Measurements from ENCODE around the gene NET1.
"Not testable (repeated sequence)": the region's sequence is repeated elsewhere in the genome, so short reads cannot be mapped to it uniquely, and the experiment has no call there.

NET1 gene

GRCh38 chr10:5376450-5376849, 35.9 kb upstream of the NET1 start:
- Histone ChIP-seq H4K20me1 (no peaks in the 10 kb centered on the region), H3K9me3 (peaks cover 5% of the 10 kb centered on the region), H3K4me2 (no peak overlapping the region), H3K36me3 (no peaks in the 10 kb centered on the region), H3K27me3 (no peaks in the 10 kb centered on the region), H3K27ac (no peak overlapping the region), H3K4me3 (no peak overlapping the region), H3K4me1 (peaks cover 25% of the 10 kb centered on the region), H3K9ac (no peak overlapping the region)
- TF ChIP-seq Cebpa-rat (IDR thresholded peaks at IDR 0.05), result no peak

DNA sequence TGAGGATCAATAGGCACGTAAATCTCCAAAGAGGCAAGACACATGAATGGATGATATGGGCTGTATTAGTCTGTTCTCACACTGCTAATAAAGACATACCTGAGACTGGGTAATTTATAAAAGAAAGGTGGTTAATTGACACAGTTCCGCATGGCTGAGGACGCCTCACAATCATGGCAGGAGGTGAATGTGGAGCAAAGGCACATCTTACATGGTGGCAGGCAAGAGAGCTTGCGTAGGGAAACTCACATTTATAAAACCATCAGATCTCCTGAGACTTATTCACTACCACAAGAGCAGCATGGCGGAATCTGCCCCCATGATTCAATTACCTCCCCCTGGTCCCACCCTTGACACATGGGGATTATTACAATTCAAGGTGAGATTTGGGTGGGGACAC, 33.2 kb upstream of the NET1 start:
- not testable (repeated sequence) for H3K9ac ChIP-seq, H3K27me3 ChIP-seq, H4K20me1 ChIP-seq, H3K9me3 ChIP-seq, H3K27ac ChIP-seq, H3K4me1 ChIP-seq, H3K4me3 ChIP-seq, H3K4me2 ChIP-seq, H3K36me3 ChIP-seq

GRCh38 chr10:5380395-5380794, 32.0 kb upstream of the NET1 start:
- H3K4me2 ChIP-seq, H3K4me1 ChIP-seq, H3K9me3 ChIP-seq, H3K9ac ChIP-seq, H4K20me1 ChIP-seq, H3K27ac ChIP-seq, H3K4me3 ChIP-seq, H3K27me3 ChIP-seq, H3K36me3 ChIP-seq: not testable (repeated sequence)

GRCh38 chr10:5381187-5381586, 31.2 kb upstream of the NET1 start:
- no peaks in the 10 kb centered on the region for H3K27me3 ChIP-seq
- H3K27ac ChIP-seq, result no peak overlapping the region
- H3K4me1 ChIP-seq, result no peaks in the 10 kb centered on the region
- no peak overlapping the region for H3K9ac ChIP-seq
- H3K4me3 ChIP-seq, result no peak overlapping the region
- TF ChIP-seq Cebpa-rat (IDR thresholded peaks at IDR 0.05), result no peak
- H3K4me2 ChIP-seq, result no peak overlapping the region
- H4K20me1 ChIP-seq, result no peaks in the 10 kb centered on the region
- H3K36me3 ChIP-seq, result no peaks in the 10 kb centered on the region
- peaks cover 5% of the 10 kb centered on the region for H3K9me3 ChIP-seq

DNA sequence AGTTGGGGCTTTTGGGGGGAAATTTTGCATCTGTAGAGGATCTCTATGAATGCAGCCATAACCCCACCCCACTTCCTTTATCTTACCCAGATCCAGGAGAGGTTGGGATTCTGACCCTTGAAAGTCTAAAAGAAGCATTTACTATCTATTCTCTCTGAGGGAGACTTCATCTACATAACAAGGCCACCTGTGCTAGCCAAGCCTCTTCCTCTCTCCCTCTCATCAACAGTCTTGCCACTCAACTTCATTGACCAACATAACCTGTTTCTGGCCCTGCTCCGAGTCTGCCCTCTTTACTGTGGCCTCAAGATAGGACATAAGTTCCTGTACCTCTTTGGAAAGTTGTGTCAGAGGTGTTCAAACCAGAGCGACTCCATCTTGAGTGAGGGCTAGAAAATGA, 27.1 kb upstream of the NET1 start:
- no peak overlapping the region for H3K4me3 ChIP-seq
- no peaks in the 10 kb centered on the region for H3K36me3 ChIP-seq
- H3K9ac ChIP-seq, result no peak overlapping the region
- H3K4me2 ChIP-seq, result no peak overlapping the region
- H3K9me3 ChIP-seq, result peaks cover 17% of the 10 kb centered on the region
- no peaks in the 10 kb centered on the region for H3K27me3 ChIP-seq
- no peaks in the 10 kb centered on the region for H4K20me1 ChIP-seq
- H3K4me1 ChIP-seq, result no peaks in the 10 kb centered on the region
- TF ChIP-seq Cebpa-rat (IDR thresholded peaks at IDR 0.05), result no peak
- no peak overlapping the region for H3K27ac ChIP-seq

DNA sequence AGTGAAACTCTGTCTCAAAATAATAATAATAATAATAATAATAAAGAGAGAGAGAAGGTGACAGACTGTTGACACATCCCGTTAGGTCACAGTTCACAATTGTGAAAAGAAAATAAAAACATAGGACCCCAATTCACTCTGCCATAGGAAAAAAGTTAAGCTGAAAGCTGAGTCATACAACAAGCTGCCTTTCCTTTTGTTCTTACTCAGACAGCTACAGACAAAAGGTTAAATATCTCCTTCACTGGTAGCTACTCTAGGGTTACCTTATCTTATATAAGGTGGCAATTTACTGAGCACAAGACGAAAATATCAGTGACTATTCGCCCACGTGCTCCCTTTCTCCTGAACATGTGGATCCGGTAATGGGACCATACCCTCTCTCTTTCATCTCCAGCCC, 25.2 kb upstream of the NET1 start:
- no peaks in the 10 kb centered on the region for H4K20me1 ChIP-seq
- H3K4me2 ChIP-seq, result no peak overlapping the region
- H3K9me3 ChIP-seq, result peaks cover 34% of the 10 kb centered on the region
- no peaks in the 10 kb centered on the region for H3K27me3 ChIP-seq
- H3K4me3 ChIP-seq, result no peak overlapping the region
- no peak overlapping the region for H3K27ac ChIP-seq
- no peaks in the 10 kb centered on the region for H3K36me3 ChIP-seq
- H3K4me1 ChIP-seq, result no peaks in the 10 kb centered on the region
- no peak for TF ChIP-seq Cebpa-rat (IDR thresholded peaks at IDR 0.05)
- no peak overlapping the region for H3K9ac ChIP-seq

GRCh38 chr10:5390607-5391205, 21.7 kb upstream of the NET1 start:
- Histone ChIP-seq H3K4me1 (no peaks in the 10 kb centered on the region), H3K9me3 (peaks cover 40% of the 10 kb centered on the region), H3K36me3 (no peaks in the 10 kb centered on the region), H3K4me3 (no peak overlapping the region), H3K27ac (no peak overlapping the region), H3K27me3 (no peaks in the 10 kb centered on the region), H4K20me1 (no peaks in the 10 kb centered on the region), H3K4me2 (no peak overlapping the region), H3K9ac (no peak overlapping the region)
- TF ChIP-seq Cebpa-rat (IDR thresholded peaks at IDR 0.05), result no peak

GRCh38 chr10:5391790-5392189, 20.6 kb upstream of the NET1 start:
- Histone ChIP-seq H3K4me2 (no peak overlapping the region), H3K4me3 (no peak overlapping the region), H3K36me3 (no peaks in the 10 kb centered on the region), H3K27ac (no peak overlapping the region), H3K4me1 (no peaks in the 10 kb centered on the region), H3K27me3 (no peaks in the 10 kb centered on the region), H3K9me3 (peaks cover 40% of the 10 kb centered on the region), H4K20me1 (no peaks in the 10 kb centered on the region), H3K9ac (no peak overlapping the region)
- no peak for TF ChIP-seq Cebpa-rat (IDR thresholded peaks at IDR 0.05)

- Histone ChIP-seq H3K27me3 (no peaks in the 10 kb centered on the region), H3K4me3 (no peak overlapping the region), H3K27ac (no peak overlapping the region), H3K4me2 (no peak overlapping the region), H3K9me3 (peaks cover 38% of the 10 kb centered on the region), H3K9ac (no peak overlapping the region), H3K4me1 (no peaks in the 10 kb centered on the region), H3K36me3 (no peaks in the 10 kb centered on the region), H4K20me1 (no peaks in the 10 kb centered on the region)
- no peak for TF ChIP-seq Cebpa-rat (IDR thresholded peaks at IDR 0.05)
These were observed 18.8 kb upstream of the NET1 start for GRCh38 chr10:5393529-5393928.

GRCh38 chr10:5395168-5395567, 17.2 kb upstream of the NET1 start:
- Histone ChIP-seq H3K9me3 (peaks cover 24% of the 10 kb centered on the region), H3K4me2 (no peak overlapping the region), H4K20me1 (no peaks in the 10 kb centered on the region), H3K4me1 (no peaks in the 10 kb centered on the region), H3K4me3 (no peak overlapping the region), H3K36me3 (no peaks in the 10 kb centered on the region), H3K27ac (no peak overlapping the region), H3K9ac (no peak overlapping the region), H3K27me3 (no peaks in the 10 kb centered on the region)
- TF ChIP-seq Cebpa-rat (IDR thresholded peaks at IDR 0.05), result no peak

Measured in BLaER1 (cell line).